Measurements from ENCODE around the gene GPR142. TPM values are rescaled to one million over a fixed set of nuclear protein-coding genes. Genes with fewer than 3 reads are reported as not detected.

GPR142 gene
- total and polyA plus RNA-seq, 2 of the 8 experiments (the other 6 are each of a cell fraction or from before 2014, with no cell fraction given): 0.05 TPM; not detected in 1

DNA sequence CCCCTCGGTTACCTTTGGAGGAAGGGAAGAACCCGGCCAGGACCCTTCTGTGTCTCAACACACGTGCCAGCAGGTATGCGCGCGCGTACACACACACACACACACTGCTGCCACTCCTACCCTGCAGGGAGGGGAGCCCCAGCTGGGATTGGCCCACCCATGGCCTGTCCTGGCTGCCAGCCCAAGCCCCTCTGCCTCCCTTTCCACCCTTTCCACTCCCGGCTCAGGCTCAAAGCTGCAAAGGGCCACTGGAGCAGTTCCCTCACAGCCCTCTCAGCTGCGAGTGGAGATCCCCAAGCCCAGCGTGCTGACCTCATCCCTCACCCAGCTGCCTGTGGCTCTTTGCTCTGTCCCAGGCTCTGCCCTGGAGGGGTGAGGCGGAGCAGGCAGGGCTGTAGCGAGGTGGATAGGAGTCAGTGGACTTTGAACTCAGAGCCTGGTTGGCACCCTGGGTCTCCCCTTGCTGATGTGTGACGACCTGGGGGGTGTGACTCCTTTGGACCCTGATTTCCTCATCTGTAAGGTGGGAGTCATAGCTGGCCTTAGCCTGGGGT, 26.8 kb upstream of the GPR142 start (continued):
- TF ChIP-seq EP300 (IDR thresholded peaks at IDR 0.05; ENCODE audit: borderline replicate concordance in 1 of 2, low read depth in 2 of 2, low read length in 2 of 2): no peak

All from H1 (cell line).